Psoas muscle (tissue), 8 donors: ENCODE measurements around the gene AGPS. TPM values are rescaled to one million over a fixed set of nuclear protein-coding genes. Genes with fewer than 3 reads are reported as not detected.

ENCODE experiments used
- ATAC-seq, 4 donors: fragments of 200-7000 bp; cut with Tn5 transposase; one replicate each; pipeline ENCODE4 v1.9.1; 2020; ENCODE audit warnings: moderate library complexity in 3 of 4, mild to moderate bottlenecking in 2 of 4
- DNase-seq, 2 donors: peaks; one replicate each; pipeline ENCODE4 v3.0.0-alpha.2; 2020
- H3K27ac ChIP-seq: fragments of 200-600 bp; one replicate; pipeline ENCODE4 v1.8.0; 2022
- H3K27me3 ChIP-seq, 3 donors: fragments of 200-600 bp in 1 of 3; one replicate each; pipeline versions ENCODE4 v1.6.1 to v1.8.0; 2013 to 2022; ENCODE audit warnings: low read length in 2 of 3, mild to moderate bottlenecking in 2 of 3, moderate library complexity in 1 of 3; ENCODE audit not compliant: insufficient read depth in 3 of 3
- H3K36me3 ChIP-seq, 2 donors: fragments of 200-600 bp in 1 of 2; one replicate each; pipeline versions ENCODE4 v1.6.1 to v1.8.0; 2013 to 2022; ENCODE audit warnings: low read depth in 1 of 2, mild to moderate bottlenecking in 1 of 2, moderate library complexity in 1 of 2; ENCODE audit not compliant: insufficient read depth in 1 of 2
- H3K4me1 ChIP-seq: fragments of 200-600 bp; one replicate; pipeline ENCODE4 v1.8.0; 2022
- H3K4me3 ChIP-seq: fragments of 200-600 bp; one replicate; pipeline ENCODE4 v1.8.0; 2022; ENCODE audit warnings: mild to moderate bottlenecking
- H3K9me3 ChIP-seq: fragments of 200-600 bp; one replicate; pipeline ENCODE4 v1.8.0; 2022
- WGBS, 3 donors: extraction: QIAGEN DNeasy Blood & Tissue Kit; methylation state at CpG; one replicate each; pipeline versions ENCODE4 v1.1.6 to v1.1.7; 2013; 5-methylcytosine and 5-hydroxymethylcytosine counted together
- intact Hi-C, 2 donors: fragments of 100-400 bp; cut with DNase I; formaldehyde crosslinking; loops; one replicate each; pipeline versions ENCODE4 v1.11.0 to v1.14.2; 2022
- polyA plus RNA-seq, 3 donors: library from polyadenylated mRNA; stranded (reverse); fragments of 200-250 nt; gene quantifications; one replicate each; pipeline ENCODE4 v1.2.3, GENCODE V29; 2013
- total RNA-seq, 4 donors: library from RNA; stranded (reverse); fragmentation: NEBNext Ultra II Directional in 2 of 4; extraction: Animal tissue kit (Norgen Biotek cat#: 25700) in 2 of 4; gene quantifications; one replicate each; pipeline versions ENCODE4 v1.2.1 to v1.2.4, GENCODE V29; 2021 to 2023
- TF ChIP-seq, protein P1 (sequence below): fragments of 200-600 bp; IDR thresholded peaks from one replicate; pipeline ENCODE4 v1.8.0; 2022; ENCODE audit warnings: antibody characterized with exemption
- donor health status: healthy with polysubstance abuse.
- donor health status: DM: no; HTN: no; CAD: no; lungs with moderate emphysema.
- donor health status: Bipolar disorder and iron deficiency.
- donor health status: healthy.
- donor health status: DM: yes; HTN: yes; CAD: no.
- donor health status: DM: no; HTN: no; CAD: no.
- donor health status: DM: no; HTN: no; CAD: no.
- donor health status: DM: yes; HTN: yes; CAD: no.

AGPS gene
- total and polyA plus RNA-seq, 7 donors: 7.8 to 32.2 (median 26.6) TPM

- Histone ChIP-seq H3K27ac (peak overlapping the region; percentile 96), H3K9me3 (no peaks in the 10 kb centered on the region), H3K4me3 (peak overlapping the region; percentile 96), H3K27me3 (no peaks in the 10 kb centered on the region), H3K36me3 (no peaks in the 10 kb centered on the region), H3K4me1 (peaks cover 4% of the 10 kb centered on the region)
- ATAC-seq (peak in 1 of 4 donors; percentile 2), DNase-seq (no peak)
- 1% methylated on average over 17 of the region's 17 CpGs for WGBS, 3 donors
- intact Hi-C loops: loop anchor here in 1 of 2 donors (5.0 kb wide), 1 partner anchor 64 kb away; a partner anchor contains a TSS
- TF ChIP-seq, protein P1, sequence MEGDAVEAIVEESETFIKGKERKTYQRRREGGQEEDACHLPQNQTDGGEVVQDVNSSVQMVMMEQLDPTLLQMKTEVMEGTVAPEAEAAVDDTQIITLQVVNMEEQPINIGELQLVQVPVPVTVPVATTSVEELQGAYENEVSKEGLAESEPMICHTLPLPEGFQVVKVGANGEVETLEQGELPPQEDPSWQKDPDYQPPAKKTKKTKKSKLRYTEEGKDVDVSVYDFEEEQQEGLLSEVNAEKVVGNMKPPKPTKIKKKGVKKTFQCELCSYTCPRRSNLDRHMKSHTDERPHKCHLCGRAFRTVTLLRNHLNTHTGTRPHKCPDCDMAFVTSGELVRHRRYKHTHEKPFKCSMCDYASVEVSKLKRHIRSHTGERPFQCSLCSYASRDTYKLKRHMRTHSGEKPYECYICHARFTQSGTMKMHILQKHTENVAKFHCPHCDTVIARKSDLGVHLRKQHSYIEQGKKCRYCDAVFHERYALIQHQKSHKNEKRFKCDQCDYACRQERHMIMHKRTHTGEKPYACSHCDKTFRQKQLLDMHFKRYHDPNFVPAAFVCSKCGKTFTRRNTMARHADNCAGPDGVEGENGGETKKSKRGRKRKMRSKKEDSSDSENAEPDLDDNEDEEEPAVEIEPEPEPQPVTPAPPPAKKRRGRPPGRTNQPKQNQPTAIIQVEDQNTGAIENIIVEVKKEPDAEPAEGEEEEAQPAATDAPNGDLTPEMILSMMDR: no peak
Observed at GRCh38 chr2:177553176-177553884, 160.8 kb downstream of the AGPS start.

DNA sequence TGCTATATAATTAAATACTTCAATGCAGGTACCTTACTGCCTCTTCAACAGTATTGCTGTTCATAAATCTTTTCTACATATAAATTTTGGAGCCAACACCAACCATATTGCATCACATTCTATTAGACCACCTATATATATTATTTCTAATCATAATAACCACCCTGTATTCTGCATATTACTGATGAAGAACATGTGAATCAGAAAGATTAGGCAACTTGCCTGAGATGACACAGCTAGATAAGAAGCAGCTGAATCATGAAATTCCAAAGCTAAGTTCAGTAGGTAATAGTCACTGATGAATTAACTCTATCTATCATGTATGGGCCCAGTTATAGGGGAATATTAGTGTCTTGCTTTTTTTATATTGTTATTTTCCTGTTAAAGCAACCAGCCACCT is 161.8 kb downstream of the AGPS start:
- intact Hi-C loops: loop anchor here in 1 of 2 donors (5.0 kb wide), 1 partner anchor 63 kb away; a partner anchor contains a TSS
- TF ChIP-seq, protein P1: no peak
- no peak for DNase-seq
- Histone ChIP-seq H3K27me3 (no peaks in the 10 kb centered on the region), H3K36me3 (no peaks in the 10 kb centered on the region), H3K4me3 (no peak overlapping the region), H3K4me1 (peaks cover 4% of the 10 kb centered on the region), H3K9me3 (no peaks in the 10 kb centered on the region), H3K27ac (no peak overlapping the region)
- no peak for ATAC-seq

- DNase-seq (no peak), ATAC-seq (no peak)
- 65 to 81% (median 74%) methylated on average over 2 of the region's 2 CpGs for WGBS, 3 donors
- no peaks in the 10 kb centered on the region for H3K36me3 ChIP-seq
- H3K27me3 ChIP-seq: no peaks in the 10 kb centered on the region
- no peaks in the 10 kb centered on the region for H3K9me3 ChIP-seq
- peaks cover 4% of the 10 kb centered on the region for H3K4me1 ChIP-seq
- no peak overlapping the region for H3K27ac ChIP-seq
- H3K4me3 ChIP-seq: no peak overlapping the region
- intact Hi-C loops: loop anchor here in 1 of 2 donors (5.0 kb wide), 1 partner anchor 66 kb away; no protein-coding TSS in a partner anchor
- TF ChIP-seq, protein P1: no peak
Observed at GRCh38 chr2:177556153-177556552, 163.6 kb downstream of the AGPS start.

DNA sequence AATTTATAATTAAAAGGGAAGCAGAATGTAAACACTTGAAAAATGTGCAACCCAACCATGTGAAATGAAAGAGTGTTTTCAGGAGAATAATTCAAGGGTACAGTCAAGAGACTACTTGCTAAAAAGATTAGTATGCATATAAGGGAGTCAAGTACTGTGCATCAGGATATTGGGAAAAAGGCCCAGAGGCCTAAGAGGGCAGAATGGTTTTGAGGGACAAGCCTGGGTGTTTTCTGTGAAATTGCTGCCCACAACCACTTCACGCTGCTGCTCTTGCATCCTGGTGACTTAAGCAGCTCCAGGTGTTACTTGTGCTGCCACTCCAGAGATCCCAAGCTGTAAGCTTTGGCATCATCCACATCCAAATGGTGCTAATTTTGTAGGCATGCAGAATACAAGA is 165.2 kb downstream of the AGPS start:
- no peaks in the 10 kb centered on the region for H3K9me3 ChIP-seq
- no peak overlapping the region for H3K27ac ChIP-seq
- WGBS, 3 donors: 97 to 100% (median 100%) methylated on average over 1 of the region's 1 CpG
- H3K4me1 ChIP-seq: peaks cover 4% of the 10 kb centered on the region
- no peaks in the 10 kb centered on the region for H3K36me3 ChIP-seq
- intact Hi-C loops: loop anchor here in 1 of 2 donors (5.0 kb wide), 1 partner anchor 65 kb away; no protein-coding TSS in a partner anchor
- no peak overlapping the region for H3K4me3 ChIP-seq
- H3K27me3 ChIP-seq: no peaks in the 10 kb centered on the region
- TF ChIP-seq, protein P1: no peak
- ATAC-seq (no peak), DNase-seq (no peak)
